Endothelial cell of umbilical vein (primary cell): Measurements from ENCODE around the gene UNC5A. TPM values are rescaled to one million over a fixed set of nuclear protein-coding genes. Genes with fewer than 3 reads are reported as not detected.

Experiments used
- BruUV-seq: library from RNA; stranded (reverse); fragments of 400-500 nt; replicated peaks from 2 replicates; lab custom pipeline; 2021; lab: Mats Ljungman, UMichigan
- CTCF ChIA-PET: fragments of 300-600, 350-600 bp; sonication (Branson Sonifier 250); formaldehyde crosslinking; loops from one replicate; lab custom pipeline; 2021; ENCODE audit warnings: antibody characterized with exemption, inconsistent platforms; lab: Charles Lee
- POLR2A ChIA-PET: fragments of 300-600, 350-600 bp; sonication (Branson Sonifier 250); formaldehyde crosslinking; loops from one replicate; lab custom pipeline; 2021; ENCODE audit warnings: antibody characterized with exemption, inconsistent platforms; lab: Charles Lee
- DNase-seq: peaks from one replicate; pipeline ENCODE4 v3.0.0-alpha.2; 2011; ENCODE audit warnings: low read depth, low spot score
- FAIRE-seq: peaks from 2 replicates; lab custom pipeline; 2011; peaks lifted over from hg19 to GRCh38; lab: Jason Lieb, UNC
- H2AFZ ChIP-seq: 2 replicates; pipeline ENCODE4 v1.6.0; 2012; ENCODE audit warnings: low read depth, low read length, control low read depth, inconsistent platforms
- H3K27ac ChIP-seq: 2 replicates; pipeline ENCODE4 v1.5.1; 2011; ENCODE audit warnings: low read depth, mild to moderate bottlenecking, control low read depth, low read length, moderate library complexity; ENCODE audit not compliant: insufficient read depth
- H3K27me3 ChIP-seq, 2 experiments: 2 replicates each; pipeline versions ENCODE4 v1.6.0 to v1.6.1; 2011; ENCODE audit warnings: low read length in 2 of 2, mixed read lengths in 1 of 2; ENCODE audit not compliant: control insufficient read depth in 2 of 2, insufficient read depth in 2 of 2
- H3K36me3 ChIP-seq, 2 experiments: 2 replicates in 1 of 2; 3 replicates in 1 of 2; pipeline ENCODE4 v1.5.1; 2011; ENCODE audit warnings: low read length in 2 of 2, mild to moderate bottlenecking in 1 of 2, moderate library complexity in 1 of 2; ENCODE audit not compliant: control insufficient read depth in 2 of 2, insufficient read depth in 2 of 2; ENCODE audit errors: extremely low read depth in 1 of 2
- H3K4me1 ChIP-seq: 3 replicates; pipeline ENCODE4 v1.5.1; 2011; ENCODE audit warnings: mild to moderate bottlenecking, low read length; ENCODE audit not compliant: control insufficient read depth, insufficient read depth; ENCODE audit errors: extremely low read depth
- H3K4me2 ChIP-seq: 2 replicates; pipeline ENCODE4 v1.6.1; 2011; ENCODE audit warnings: low read length, control low read depth, mixed read lengths; ENCODE audit not compliant: insufficient read depth
- H3K4me3 ChIP-seq, 3 experiments: fragments of 200-600 bp in 1 of 3; sonication (generic), shearing (Covaris generic) in 1 of 3; replicated peaks in 1 of 3; 2 replicates each; pipeline ENCODE4 v1.5.1; 2011 to 2016; ENCODE audit warnings: control low read depth in 3 of 3, low read length in 3 of 3, mild to moderate bottlenecking in 2 of 3, inconsistent platforms in 1 of 3, low read depth in 1 of 3, moderate library complexity in 1 of 3; ENCODE audit not compliant: insufficient read depth in 1 of 3
- H3K79me2 ChIP-seq: 2 replicates; pipeline ENCODE4 v1.6.0; 2012; ENCODE audit warnings: low read length, inconsistent platforms; ENCODE audit not compliant: control insufficient read depth, insufficient read depth
- H3K9ac ChIP-seq: replicated peaks from 2 replicates; pipeline ENCODE3; 2011; ENCODE audit warnings: low read length, control low read depth; ENCODE audit not compliant: insufficient read depth; ENCODE audit errors: extremely low read depth
- H3K9me1 ChIP-seq: replicated peaks from 3 replicates; pipeline ENCODE4 v1.6.0; 2011; ENCODE audit warnings: mild to moderate bottlenecking, low read length; ENCODE audit not compliant: control insufficient read depth, insufficient read depth; ENCODE audit errors: extremely low read depth
- H3K9me3 ChIP-seq: replicated peaks from 2 replicates; pipeline ENCODE4 v1.5.1; 2012; ENCODE audit warnings: low read length, inconsistent platforms; ENCODE audit not compliant: control insufficient read depth, insufficient read depth
- H4K20me1 ChIP-seq: replicated peaks from 2 replicates; pipeline ENCODE3; 2011; ENCODE audit warnings: mild to moderate bottlenecking, low read length; ENCODE audit not compliant: control insufficient read depth, insufficient read depth; ENCODE audit errors: extremely low read depth
- EZH2 ChIP-seq: IDR thresholded peaks from 2 replicates; pipeline ENCODE4 v1.6.1; 2012; ENCODE audit warnings: borderline replicate concordance, low read depth, mild to moderate bottlenecking, moderate library complexity, low read length, inconsistent platforms; ENCODE audit not compliant: severe bottlenecking
- FOS ChIP-seq: IDR thresholded peaks from 2 replicates; pipeline ENCODE4 v1.6.1; 2011; ENCODE audit warnings: mild to moderate bottlenecking, low read length, moderate library complexity, borderline replicate concordance; ENCODE audit not compliant: insufficient read depth
- MYC ChIP-seq: IDR thresholded peaks from one replicate; pipeline ENCODE4 v1.6.1; 2011; ENCODE audit warnings: mild to moderate bottlenecking, low read depth, low read length
- POLR2AphosphoS5 ChIP-seq: IDR thresholded peaks from 2 replicates; pipeline ENCODE4 v1.6.1; 2012; ENCODE audit warnings: low read depth, mild to moderate bottlenecking, control low read depth, low read length, moderate library complexity; ENCODE audit not compliant: insufficient read depth
- dilution Hi-C: fragments of 300-500 bp; cut with MboI; formaldehyde crosslinking; loops from one replicate; pipeline ENCODE4 v1.15.0; 2019; ENCODE audit warnings: low sequenced_read_pairs; ENCODE audit not compliant: extremely low pct_ligation_motif_present
- intact Hi-C: fragments of 100-400 bp; cut with micrococcal nuclease; formaldehyde crosslinking; loops from one replicate; pipeline ENCODE4 v1.10.0; 2022
- polyA plus RNA-seq, 4 experiments: library from polyadenylated mRNA; depleted of rRNA in 3 of 4; stranded (reverse) in 3 of 4; unstranded in 1 of 4; fragments of >200 nt; gene quantifications; 2 replicates each; pipeline versions ENCODE4 v1.2.1 to v1.2.3, GENCODE V29; 2011 to 2012; ENCODE audit warnings: missing spikeins in 1 of 4
- total RNA-seq: library from RNA; stranded (reverse); gene quantifications from 2 replicates; pipeline ENCODE4 v1.2.3, GENCODE V29; 2021
- TF ChIP-seq, protein P1 (sequence below), 2 donors: IDR thresholded peaks; 1 replicate in 1 of 2; 2 replicates in 1 of 2; pipeline ENCODE4 v1.5.1; 2011; ENCODE audit warnings: low read length in 2 of 2, mild to moderate bottlenecking in 2 of 2, moderate library complexity in 2 of 2, control low read depth in 1 of 2, inconsistent platforms in 1 of 2, low read depth in 1 of 2; ENCODE audit not compliant: insufficient read depth in 1 of 2; ENCODE audit errors: extremely low read depth in 1 of 2

The UNC5A gene
- total and polyA plus RNA-seq, 2 donors (not counting 3 experiments of a cell fraction or from before 2014, with no cell fraction given): 0.08 to 0.22 TPM

DNA sequence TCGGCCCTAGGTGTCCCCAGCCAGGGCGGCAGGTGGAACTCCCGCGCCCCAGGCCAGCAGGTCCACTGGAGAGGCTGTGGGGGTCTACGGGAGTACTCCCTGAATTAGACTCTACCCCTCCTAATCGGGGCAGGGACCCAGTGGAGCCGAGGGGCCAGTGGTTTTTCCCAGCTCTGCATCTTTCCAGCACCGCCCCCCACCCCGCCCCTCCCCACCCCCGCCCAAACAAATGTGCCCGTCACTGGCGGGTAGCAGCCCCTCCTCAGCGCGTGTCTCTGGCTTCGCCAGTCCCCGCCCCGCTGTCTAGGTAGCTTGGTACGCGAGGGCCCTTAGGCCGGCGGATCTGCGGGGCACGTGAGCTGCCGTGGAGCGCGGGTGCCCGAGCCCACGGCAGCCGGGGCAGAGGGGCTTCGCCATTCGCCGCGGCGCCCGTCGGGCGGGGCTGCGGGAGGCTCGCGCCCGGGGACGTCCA is 7.0 kb downstream of the UNC5A start:
- no peak overlapping the region for H3K27ac ChIP-seq
- intact Hi-C loops (loop anchor here (1.0 kb wide), 1 partner anchor 157 kb away; no protein-coding TSS in a partner anchor), dilution Hi-C loops (no loop called here)
- H3K79me2 ChIP-seq: no peaks in the 10 kb centered on the region
- DNase-seq: no peak
- no peak for FAIRE-seq
- TF ChIP-seq MYC: no peak
- no peak for TF ChIP-seq POLR2AphosphoS5
- TF ChIP-seq, protein P1, sequence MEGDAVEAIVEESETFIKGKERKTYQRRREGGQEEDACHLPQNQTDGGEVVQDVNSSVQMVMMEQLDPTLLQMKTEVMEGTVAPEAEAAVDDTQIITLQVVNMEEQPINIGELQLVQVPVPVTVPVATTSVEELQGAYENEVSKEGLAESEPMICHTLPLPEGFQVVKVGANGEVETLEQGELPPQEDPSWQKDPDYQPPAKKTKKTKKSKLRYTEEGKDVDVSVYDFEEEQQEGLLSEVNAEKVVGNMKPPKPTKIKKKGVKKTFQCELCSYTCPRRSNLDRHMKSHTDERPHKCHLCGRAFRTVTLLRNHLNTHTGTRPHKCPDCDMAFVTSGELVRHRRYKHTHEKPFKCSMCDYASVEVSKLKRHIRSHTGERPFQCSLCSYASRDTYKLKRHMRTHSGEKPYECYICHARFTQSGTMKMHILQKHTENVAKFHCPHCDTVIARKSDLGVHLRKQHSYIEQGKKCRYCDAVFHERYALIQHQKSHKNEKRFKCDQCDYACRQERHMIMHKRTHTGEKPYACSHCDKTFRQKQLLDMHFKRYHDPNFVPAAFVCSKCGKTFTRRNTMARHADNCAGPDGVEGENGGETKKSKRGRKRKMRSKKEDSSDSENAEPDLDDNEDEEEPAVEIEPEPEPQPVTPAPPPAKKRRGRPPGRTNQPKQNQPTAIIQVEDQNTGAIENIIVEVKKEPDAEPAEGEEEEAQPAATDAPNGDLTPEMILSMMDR (IDR thresholded peaks at IDR 0.05; ENCODE audit: extremely low read depth in 1 of 2, insufficient read depth in 1 of 2, low read depth in 1 of 2, low read length in 2 of 2): no peak
- TF ChIP-seq FOS: no peak
- peak; percentile 85 for TF ChIP-seq EZH2
- no peaks in the 10 kb centered on the region for H3K4me1 ChIP-seq
- POLR2A ChIA-PET: no interaction called here
- no TSS peak for BruUV-seq
- no peak overlapping the region for H2AFZ ChIP-seq
- H3K27me3 ChIP-seq: peaks cover 21 to 24% of the 10 kb centered on the region in 2 experiments
- no peak overlapping the region for H3K4me3 ChIP-seq
- H4K20me1 ChIP-seq: no peaks in the 10 kb centered on the region
- H3K4me2 ChIP-seq: peak overlapping the region; percentile 12
- CTCF ChIA-PET: interaction anchor here (1.0 to 6.3 kb wide), 3 partner anchors 33 to 156 kb away, joined by 3 to 40 read pairs (median 4); no protein-coding TSS in a partner anchor
- H3K9ac ChIP-seq: no peak overlapping the region
- H3K36me3 ChIP-seq: no peaks in the 10 kb centered on the region
- H3K9me1 ChIP-seq: no peaks in the 10 kb centered on the region
- no peaks in the 10 kb centered on the region for H3K9me3 ChIP-seq
